Limb (tissue), 2 donors: ENCODE results near the gene AP5Z1.

Experiments used
- DNase-seq, 2 donors: peaks; one replicate each; pipeline ENCODE4 v3.0.0-alpha.2; 2016; ENCODE audit errors: extremely low spot score in 2 of 2

Gene AP5Z1

DNA sequence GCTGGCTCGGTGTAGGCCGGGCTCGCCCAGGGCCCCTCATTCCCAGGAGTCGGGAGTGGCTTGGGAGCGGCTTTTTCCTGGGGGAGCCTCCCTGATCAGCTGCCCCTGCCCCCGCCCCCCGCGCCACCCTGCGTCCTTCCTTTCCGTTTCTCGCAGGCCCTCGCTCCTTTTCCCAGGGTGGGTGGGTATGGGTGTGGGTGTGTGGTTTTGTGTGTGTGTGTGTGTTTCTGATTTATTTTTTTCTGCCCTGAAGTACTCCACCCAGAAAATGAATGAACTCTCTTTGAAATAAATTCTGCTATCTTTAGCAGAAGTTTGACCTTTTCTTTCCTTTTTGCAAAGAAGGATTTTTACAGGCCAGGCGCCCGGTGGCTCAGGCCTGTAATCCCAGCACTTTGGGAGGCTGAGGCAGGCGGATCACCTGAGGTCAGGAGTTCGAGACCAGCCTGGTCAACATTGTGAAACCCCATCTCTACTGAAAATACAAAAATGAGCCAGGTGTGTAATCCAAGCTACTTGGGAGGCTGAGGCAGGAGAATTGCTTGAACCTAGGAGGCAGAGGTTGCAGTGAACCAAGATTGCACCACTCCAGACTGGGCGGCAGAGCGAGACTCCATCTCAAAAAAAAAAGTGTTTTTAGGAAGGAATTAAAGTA, 30.0 kb upstream of the AP5Z1 start:
- no peak for DNase-seq

DNA sequence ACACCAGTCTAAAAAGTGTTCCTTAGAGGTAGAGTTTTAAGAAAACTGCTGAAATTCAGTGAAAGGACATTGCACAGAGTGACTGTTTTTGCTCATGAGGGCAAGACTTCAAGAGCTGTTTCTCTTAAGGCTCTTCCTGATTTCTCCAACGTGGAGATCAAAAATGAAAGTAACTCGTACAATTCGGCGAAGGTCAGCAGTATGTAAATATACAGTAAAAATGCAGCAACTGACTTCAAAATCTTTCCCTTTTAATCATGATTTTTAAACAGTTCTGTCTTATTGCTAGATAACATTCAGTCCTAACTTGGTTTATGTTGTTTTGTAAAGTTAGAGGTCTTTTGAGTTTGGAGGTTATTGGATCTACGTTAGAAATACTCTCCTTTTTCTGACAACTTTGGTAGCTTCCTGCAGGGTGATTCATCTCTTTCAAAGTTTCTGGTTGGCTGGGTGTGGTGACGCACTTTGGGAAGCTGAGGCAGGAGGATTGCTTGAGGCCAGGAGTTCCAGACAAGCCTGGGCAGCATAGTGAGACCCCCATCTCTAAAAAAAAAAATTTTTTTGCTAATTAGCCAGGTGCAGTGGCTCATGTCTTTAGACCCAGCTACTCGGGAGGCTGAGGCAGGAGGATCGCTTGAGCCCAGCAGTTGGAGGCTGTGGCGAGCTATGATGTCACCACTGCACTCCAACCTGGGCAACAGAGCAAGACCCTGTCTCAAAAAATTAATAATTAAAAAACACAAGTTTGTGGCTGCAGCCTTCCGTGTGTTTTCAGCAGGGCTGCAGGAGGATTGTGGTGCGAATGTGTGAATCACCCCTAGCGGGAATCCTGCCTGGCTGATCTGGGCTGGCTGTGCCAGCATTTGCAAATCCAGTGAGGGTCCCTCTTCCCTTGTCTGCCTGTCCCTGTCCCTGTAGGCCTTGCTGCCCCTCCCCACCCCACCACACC, 29.2 kb upstream of the AP5Z1 start:
- DNase-seq: no peak

DNA sequence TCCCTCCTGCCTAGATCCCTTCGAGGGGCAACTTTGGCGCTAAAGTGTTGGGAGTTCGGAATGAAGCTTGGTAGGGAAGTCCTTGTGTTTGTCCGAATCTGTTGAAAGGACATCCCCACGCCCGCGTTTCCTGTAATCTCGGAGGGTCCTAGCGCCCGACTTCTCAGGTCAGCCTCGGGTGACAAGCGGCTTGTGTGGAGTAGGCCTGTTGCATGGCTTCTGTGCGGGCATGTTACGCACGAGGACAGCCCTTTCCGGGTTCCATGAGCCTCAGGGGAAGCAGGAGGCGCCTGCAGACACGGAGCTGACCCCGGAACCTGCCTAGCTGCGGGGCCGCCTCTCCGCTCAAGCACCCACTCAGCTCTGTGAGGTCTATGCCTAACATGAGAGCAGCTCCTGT, 28.4 kb upstream of the AP5Z1 start:
- DNase-seq: no peak

DNA sequence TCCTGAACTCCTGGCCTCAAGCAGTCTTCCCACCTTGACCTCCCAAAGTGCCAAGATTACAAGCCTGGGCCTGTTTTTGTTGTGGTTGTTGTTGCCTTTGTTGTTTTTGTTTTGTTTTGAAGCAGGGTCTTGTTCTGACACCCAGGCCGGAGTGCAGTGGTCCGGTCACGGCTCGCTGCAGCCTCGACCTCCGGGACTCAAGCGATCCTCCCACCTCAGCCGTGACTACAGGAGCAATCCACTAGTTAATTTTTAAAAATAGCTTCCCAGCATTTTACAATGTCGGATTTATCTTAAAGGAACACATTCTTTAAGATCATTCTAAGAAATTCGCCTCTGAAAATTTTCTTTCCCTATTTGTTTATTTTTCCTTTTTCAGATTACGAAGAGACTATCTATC, 27.7 kb upstream of the AP5Z1 start:
- DNase-seq: no peak

DNA sequence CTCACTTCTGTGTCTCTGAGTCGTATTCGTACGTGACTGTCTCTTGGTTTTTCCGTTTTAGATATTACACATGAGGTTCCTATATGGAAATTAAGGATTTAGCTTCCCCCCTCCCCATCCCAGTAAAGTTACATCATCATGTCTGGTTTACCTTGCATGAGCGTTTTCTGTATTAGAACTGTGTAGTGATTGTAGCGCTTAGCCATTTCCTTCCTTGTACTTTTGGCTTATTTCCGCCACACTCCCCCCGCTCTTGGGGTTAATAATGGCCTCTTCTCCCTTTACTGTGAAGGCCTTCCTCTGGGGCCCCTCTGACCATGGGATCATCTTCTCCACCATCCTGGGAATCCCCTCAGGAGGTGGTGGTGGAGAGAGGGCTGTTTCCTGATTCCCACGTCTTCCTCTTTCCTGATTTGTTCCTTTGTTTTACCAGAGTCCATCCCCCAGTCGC, 27.2 kb upstream of the AP5Z1 start:
- DNase-seq: no peak

DNA sequence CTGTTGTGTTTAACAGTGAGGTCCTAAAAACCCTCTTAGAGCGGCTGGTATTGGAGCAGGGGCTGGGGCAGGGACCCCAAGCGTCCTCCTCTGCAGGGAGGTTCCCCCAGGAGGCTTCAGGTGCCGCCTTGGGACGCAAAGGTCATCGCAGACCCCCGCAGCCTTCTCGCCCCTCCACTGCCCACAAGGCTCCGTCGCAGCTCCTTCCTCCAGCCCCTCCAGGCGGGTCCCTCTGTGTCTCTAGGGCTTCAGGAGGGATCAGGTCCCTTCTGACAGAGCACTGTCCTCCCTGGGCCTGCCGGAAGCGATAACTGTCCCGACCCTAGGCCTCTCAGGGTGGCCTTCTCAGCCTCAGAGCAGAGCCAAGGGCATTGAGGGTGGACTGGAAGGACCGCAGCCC, 26.1 kb upstream of the AP5Z1 start:
- no peak for DNase-seq

DNA sequence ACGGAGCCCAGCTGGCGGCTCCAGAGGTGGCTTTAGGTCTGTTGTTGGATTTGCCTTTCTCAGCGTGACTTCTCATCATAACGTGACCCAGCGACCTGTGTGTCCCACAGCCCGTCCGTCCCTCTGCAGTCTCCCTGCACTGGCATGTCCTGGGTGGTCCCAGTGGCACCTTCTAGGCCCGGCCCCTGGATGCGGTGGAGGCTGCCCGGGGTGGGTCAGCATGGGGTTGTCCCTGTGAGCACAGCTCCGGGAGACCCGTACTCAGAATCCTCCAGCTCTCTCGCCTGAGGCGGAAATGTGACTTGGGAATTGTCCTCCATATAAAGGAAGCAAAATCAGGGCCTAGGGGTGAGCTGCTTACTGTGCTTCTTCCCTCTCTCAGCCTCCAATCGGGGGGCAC, 25.6 kb upstream of the AP5Z1 start:
- DNase-seq: no peak

DNA sequence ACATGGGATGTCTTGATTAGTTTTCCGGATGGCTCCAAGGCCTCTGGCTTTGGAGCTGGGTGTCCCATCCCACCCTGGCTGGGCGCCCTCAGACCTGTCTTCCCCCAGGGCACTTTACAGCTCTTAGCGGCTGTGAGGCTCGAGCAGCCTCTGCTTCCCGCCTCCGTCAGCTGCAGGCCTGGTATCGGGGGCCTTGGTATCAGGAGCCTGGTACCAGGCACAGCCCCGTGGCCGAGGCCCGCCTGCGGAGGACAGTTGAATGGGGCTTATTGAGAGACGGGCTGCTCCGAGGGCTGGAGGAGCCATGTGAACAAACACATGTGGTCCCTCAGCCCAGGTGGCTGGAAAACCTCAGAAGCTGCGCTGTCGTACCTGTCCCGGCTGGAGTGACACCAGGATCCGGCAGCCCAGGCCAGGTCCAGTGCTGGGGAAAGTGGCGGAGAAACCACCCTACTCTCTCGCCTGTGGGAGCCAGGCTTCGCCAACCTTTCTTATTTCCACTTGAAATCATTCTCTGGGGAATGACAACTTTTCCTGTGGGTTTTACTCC, 23.9 kb upstream of the AP5Z1 start:
- DNase-seq: no peak

DNA sequence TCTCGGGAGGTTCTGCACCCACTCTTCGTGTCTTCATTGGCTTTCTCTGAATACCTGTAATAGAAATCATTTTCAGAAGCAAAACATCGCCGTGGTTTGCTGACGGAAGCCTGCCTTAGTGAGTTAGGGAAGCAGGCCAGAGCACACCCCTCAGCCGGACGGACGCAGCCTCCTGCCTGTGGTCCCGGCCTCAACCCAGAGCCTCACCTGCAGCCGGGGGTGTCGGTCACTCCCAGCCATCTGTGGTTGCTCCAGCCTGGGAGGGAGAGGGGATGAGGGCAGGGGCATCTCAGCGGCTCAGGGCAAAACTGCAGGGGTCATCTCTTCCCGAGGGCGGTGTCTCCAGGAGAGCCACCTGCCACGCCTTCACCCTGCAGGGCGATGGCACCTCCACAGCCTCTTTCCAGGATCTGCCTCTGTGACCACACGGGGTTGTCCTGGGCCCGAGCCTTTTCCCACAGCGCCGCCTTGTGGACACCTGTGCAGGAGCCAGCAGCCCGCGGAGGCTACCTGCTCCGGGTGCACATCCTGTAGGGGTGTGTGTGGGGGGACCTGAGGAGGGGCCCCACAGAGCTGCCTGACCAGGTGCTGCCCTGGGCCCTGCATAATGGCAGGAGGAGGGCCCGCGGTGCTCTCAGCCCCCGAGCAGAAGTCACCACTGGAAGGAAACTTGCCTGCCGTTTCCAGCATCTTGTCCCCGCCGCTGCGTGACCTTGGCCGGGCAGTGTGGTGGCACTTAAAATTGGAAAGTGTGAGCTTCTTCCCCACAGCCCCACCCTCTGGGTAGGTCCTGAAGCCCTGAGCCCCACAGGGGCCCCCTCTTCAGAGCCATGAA, 21.6 kb upstream of the AP5Z1 start:
- DNase-seq: peak in 1 of 2 donors; percentile 83

DNA sequence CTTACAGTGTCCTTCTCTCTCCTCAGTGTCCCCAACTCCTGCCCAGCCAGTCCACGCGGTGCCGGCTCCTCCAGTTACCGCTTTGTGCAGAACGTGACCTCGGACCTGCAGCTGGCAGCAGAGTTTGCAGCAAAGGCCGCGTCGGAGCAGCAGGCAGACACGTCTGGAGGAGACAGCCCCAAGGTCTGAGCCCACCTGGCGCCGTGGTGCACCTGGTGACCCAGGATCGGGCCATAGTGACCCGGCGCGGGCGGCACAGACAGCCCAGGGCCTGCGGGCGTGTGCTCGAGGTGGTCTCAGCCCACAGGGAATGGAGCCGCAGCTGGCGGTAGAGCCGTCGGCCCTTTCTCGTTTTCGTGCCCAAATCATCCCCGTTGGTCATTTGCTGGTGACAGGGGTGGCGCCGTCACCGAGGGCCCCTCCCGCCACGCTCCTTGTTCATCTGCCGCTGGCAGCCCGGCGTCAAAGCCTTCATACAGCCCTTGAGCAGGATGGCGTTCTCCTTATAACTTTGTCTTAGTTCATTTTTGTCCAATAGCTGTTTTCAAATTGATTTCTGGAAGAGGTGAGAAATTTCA, 20.9 kb upstream of the AP5Z1 start:
- DNase-seq: no peak

DNA sequence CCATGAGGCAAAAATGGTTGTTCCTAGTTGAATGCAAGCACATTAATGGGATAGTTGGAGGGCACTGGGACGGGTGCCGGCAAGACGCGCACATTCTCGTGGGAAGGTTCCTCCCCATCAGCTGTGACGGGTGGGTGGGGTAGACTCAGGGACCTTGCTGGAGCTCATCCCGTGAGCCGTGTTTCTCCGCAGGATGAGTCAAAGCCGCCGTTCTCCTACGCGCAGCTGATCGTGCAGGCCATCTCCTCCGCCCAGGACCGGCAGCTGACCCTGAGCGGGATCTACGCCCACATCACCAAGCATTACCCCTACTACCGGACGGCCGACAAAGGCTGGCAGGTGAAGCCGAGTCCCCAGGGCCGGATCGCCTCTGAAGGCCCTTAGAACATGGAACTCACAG, 20.4 kb upstream of the AP5Z1 start:
- no peak for DNase-seq

DNA sequence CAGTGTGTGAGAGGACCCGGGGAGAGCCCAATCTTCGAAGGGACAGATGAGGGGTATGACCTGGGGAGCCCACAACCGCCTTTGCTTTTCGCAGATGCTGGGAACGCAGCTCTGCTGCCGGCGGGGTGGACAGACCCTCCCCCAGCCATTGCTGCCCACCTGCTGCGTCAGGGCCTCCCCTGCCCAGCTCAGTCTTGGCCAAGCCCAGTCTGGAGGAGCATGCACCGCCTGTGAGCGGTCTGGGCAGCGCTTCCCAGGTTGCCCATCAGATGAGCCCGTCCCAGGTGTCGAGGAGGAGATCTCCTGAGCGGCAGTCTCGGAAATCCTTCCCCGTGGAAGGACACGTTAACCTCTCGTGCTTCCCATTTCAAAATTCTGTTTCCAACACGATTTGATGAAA, 17.3 kb upstream of the AP5Z1 start:
- no peak for DNase-seq

DNA sequence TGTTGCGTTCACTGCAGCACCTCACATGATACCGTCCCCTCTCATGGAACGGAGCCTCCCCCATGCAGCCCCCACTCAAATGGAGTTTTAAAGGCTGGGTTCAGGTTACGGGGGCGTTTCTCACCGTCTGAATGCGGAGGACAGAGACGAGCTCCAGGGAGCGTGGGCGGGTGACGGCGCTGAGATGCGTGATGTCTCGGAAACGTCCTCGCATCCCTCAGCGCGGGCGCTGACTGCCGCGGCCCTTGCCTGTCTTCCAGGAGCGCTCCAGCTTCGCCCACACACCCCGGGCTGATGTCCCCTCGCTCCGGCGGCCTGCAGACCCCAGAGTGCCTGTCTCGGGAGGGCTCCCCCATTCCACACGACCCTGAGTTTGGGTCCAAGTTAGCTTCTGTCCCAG, 16.6 kb upstream of the AP5Z1 start:
- DNase-seq: no peak

DNA sequence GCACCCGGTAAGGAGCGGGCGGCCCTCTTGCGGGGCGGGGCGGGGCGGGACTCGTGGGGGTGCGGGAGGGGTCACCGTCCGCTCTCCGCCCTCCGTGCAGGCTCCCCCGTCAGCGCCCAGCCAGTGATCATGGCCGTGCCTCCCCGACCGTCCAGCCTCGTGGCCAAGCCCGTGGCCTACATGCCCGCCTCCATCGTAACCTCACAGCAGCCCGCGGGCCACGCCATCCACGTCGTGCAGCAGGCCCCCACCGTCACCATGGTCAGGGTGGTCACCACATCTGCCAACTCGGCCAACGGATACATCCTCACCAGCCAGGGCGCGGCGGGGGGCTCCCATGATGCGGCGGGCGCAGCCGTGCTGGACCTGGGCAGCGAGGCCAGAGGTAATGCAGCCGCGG, 16.2 kb upstream of the AP5Z1 start:
- no peak for DNase-seq

DNA sequence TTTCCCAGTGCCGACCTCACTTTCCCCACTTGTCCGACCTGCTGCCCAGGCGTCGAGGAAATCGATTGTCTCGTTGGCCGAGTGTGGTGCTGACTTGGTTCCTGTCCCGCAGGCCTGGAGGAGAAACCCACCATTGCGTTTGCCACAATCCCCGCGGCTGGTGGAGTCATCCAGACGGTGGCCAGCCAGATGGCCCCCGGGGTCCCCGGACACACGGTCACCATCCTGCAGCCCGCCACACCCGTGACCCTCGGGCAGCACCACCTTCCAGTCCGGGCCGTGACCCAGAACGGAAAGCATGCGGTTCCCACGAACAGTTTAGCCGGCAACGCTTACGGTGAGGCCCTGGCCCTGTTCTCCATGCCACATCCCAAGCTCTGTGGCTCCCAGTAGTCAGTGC, 14.5 kb upstream of the AP5Z1 start:
- no peak for DNase-seq

DNA sequence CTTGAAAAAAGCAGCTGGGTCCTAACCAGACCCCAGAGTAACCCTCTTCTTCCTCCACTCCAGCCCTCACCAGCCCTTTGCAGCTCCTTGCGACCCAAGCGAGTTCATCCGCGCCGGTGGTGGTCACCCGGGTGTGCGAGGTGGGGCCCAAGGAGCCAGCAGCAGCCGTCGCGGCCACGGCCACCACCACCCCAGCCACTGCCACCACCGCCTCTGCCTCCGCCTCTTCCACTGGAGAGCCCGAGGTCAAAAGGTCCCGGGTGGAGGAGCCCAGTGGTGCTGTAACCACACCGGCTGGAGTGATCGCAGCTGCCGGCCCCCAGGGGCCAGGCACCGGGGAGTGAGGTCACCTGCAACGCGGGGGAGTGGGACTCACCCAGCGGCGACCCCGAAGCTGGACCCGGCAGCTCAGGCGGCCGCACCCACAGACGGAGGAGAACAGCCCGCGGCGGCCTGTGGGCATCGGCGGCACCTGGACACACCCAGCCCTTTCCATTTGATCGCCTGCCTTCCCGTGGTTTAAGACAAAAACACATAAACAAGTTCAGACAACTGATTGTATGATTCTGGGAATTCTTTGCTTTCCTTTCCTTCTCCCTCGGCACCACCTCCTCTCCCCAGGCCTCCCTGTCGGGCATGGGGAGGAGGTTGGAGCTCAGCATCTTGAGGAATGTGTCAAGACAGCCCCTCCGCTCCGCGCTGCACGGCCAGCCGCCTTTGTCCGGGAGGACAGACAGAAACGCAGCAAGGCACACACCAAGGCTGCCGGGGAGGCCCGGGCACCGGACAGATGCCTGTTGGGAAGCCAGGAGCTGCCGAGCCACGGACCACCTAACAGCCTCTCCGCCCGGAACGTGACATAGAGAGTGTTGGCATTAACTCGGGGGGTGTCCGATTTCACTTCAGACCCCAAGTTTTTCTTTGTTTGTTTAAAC, 13.0 kb upstream of the AP5Z1 start:
- no peak for DNase-seq

DNA sequence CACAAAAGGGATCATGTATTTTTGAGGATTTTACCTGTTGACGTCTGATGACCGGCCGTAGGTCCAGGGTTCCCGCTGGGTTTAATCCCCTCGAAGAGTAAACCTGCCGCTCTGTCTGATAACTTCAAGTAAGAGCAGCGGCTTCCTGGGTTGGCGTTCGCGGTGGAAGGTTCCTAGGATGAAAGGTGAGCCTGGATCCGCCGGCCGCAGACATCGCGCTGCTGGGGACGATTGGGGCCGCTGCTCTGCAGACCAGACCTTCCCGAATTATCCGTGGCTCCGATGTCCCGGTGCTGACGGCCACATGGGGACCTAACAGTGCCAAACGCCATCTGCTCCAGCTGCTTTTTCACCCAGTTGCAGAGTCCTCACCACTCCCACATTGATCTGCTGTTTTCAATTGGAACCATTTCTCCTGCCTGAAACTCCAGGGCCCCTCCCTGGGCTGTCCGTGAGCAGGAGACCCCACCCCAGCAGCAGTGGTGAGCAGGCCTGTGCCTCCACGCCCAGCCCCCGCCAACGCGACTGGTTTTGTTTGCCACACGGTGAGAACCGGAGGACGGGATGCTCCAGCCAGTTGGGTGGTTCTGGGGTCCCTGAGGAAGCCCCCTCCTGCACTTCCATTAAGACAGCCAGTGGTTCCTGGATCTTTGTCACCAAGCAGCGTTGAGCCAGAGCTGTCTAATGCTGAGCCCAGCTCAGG, 12.2 kb upstream of the AP5Z1 start:
- DNase-seq: no peak

DNA sequence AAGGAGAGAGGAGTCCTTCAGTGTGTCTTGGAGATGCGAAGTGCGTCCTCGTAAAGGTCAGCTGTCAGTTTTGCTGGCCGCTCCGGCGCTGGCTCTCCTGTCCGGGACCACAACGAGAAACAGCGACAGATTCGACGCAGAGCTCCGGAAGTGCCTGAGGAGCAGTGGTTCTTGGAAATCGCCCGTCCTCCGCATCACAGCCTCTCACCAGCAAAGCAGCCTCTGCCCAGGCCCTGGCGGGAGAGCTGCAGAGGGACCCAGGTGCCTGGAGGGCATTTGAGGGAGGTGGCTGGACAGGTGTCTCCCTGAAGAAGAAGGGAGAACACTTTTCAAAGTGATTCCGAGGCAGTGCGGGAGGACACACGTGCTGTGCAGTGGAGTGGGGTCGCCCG, 11.6 kb upstream of the AP5Z1 start:
- DNase-seq: no peak

DNA sequence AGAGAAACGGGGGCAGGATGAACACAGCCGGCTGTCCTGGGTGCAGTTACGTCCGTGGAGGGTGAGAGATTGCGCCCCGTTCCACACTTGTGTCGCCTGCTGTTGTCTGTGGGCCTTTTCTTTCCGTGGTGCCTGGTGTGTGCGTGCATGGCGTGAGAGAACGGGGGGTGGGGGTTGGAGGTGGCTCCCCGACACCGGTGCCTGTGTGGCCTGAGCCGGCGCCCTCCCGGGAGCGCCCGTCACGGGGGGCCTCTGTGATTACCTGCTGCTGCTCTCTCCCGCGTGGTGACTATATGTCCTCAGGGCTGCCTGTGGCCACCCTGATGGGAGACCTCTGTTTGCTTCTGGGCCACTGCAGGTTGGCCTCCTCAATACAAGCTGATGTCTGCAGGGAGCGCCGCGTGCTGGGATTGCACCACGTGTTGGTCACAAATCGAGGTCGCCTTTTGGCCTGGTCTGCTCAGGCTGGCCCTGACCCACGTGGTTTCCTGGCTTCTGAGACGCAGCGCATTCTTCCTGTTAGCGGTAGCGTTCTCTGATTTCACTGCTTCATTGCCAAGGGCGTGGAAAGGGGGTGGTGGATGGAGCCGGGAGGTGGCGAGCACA, 10.9 kb upstream of the AP5Z1 start:
- no peak for DNase-seq
